AG04450 (cell line): ENCODE data around the gene GLT6D1. TPM values are rescaled to one million over a fixed set of nuclear protein-coding genes. Genes with fewer than 3 reads are reported as not detected.

Experiments used
- CTCF ChIA-PET: fragments of 300-600, 350-600 bp; formaldehyde crosslinking; extraction: SDS; loops from one replicate; lab custom pipeline; 2022; ENCODE audit warnings: antibody characterized with exemption, inconsistent platforms; lab: Charles Lee
- POLR2A ChIA-PET: fragments of 350-600 bp; formaldehyde crosslinking; extraction: SDS; loops from one replicate; lab custom pipeline; 2021; ENCODE audit warnings: antibody characterized with exemption, inconsistent platforms; lab: Yijun Ruan, JAX
- DNase-seq: peaks from one replicate; pipeline ENCODE4 v3.0.0-alpha.2; 2011; ENCODE audit warnings: low read depth, low spot score
- H3K27ac ChIP-seq: one replicate; pipeline ENCODE4 v1.5.1; 2012; ENCODE audit warnings: low read depth, low read length, control low read depth
- H3K27me3 ChIP-seq: one replicate; pipeline ENCODE4 v1.6.0; 2012; ENCODE audit warnings: low read length; ENCODE audit not compliant: control insufficient read depth, insufficient read depth
- H3K4me3 ChIP-seq: 2 replicates; pipeline ENCODE4 v1.5.1; 2011; ENCODE audit warnings: mild to moderate bottlenecking, low read depth, low read length, control low read depth
- H3K9me3 ChIP-seq: 2 replicates; pipeline ENCODE4 v1.5.1; 2012; ENCODE audit warnings: low read length; ENCODE audit not compliant: control insufficient read depth, insufficient read depth
- CTCF ChIP-seq: IDR thresholded peaks from 2 replicates; pipeline ENCODE4 v1.5.1; 2011; ENCODE audit warnings: low read depth, low read length, control low read depth, inconsistent platforms
- polyA plus RNA-seq: library from polyadenylated mRNA; depleted of rRNA; stranded (reverse); fragments of >200 nt; gene quantifications from 2 replicates; pipeline ENCODE4 v1.2.3, GENCODE V29; 2011

The GLT6D1 gene
- polyA plus RNA-seq, 1 experiment, result not detected

- DNase-seq, result no peak
- H3K27ac ChIP-seq, result no peak overlapping the region
- CTCF ChIA-PET, result no interaction called here
Observed at GRCh38 chr9:135600296-135600817, 39.0 kb downstream of the GLT6D1 start.

DNA sequence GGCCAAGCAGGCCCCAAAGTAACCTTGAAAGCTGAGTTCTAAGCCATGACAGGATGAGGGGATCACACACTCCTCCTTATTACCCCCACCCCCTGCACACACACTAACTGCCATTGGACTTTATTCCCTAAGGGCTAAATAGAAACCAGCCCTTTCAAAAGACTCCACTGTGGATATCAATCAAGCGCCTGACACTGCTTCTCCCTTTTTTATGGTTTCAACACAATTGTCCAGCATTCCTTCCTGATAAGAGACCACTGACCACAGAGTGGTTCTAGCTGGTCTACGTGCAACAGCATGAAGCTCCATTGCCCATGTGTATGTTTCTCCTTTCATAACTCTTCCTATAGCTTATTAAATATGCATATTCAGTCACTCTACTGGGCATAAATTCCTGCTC lies 43.1 kb downstream of the GLT6D1 start:
- CTCF ChIA-PET, result no interaction called here
- Histone ChIP-seq H3K27me3 (peaks cover 5% of the 10 kb centered on the region), H3K4me3 (no peak overlapping the region), H3K27ac (no peak overlapping the region), H3K9me3 (no peaks in the 10 kb centered on the region; the same call in 1 of the 2 replicates)
- POLR2A ChIA-PET, result no interaction called here
- no peak for TF ChIP-seq CTCF
- DNase-seq, result no peak

More at GRCh38 chr9:135600296-135600817, 39.0 kb downstream of the GLT6D1 start:
- TF ChIP-seq CTCF, result no peak
- POLR2A ChIA-PET, result no interaction called here
- no peaks in the 10 kb centered on the region for H3K9me3 ChIP-seq
- peaks cover 4% of the 10 kb centered on the region for H3K27me3 ChIP-seq
- H3K4me3 ChIP-seq, result no peak overlapping the region

DNA sequence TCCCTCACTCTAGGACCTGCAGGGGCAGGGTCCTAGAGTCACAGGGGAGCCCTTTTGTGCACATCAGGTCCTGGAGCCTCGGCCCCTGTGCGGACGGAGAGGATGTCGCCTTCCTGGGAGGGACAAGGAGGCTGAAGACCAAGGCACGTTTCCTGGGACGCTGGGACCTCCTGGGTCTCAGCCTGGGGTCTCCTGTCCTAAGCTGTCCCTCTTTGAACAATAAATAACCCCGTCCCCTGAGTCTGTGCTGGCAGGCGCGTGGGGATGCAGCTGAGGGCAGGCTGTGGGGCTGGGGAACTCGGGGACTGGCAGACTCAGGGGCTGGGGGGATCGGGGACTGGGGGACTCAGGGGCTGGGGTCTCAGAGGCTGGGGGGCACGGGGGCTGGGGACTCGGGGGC lies 46.7 kb downstream of the GLT6D1 start:
- ChIA-PET CTCF (interaction anchor here (2.1 kb wide), 1 partner anchor 10 kb away, joined by 6 read pairs; no protein-coding TSS in a partner anchor), POLR2A (no interaction called here)

GRCh38 chr9:135592331-135592590 lies 47.1 kb downstream of the GLT6D1 start:
- H3K9me3 ChIP-seq, result no peaks in the 10 kb centered on the region; the same call in 1 of the 2 replicates
- no peak overlapping the region for H3K27ac ChIP-seq
- no peak for TF ChIP-seq CTCF
- H3K4me3 ChIP-seq, result no peak overlapping the region
- peaks cover 5% of the 10 kb centered on the region for H3K27me3 ChIP-seq
- no peak for DNase-seq
- POLR2A ChIA-PET, result no interaction called here
- CTCF ChIA-PET, result no interaction called here

More for the DNA sequence above, 46.7 kb downstream of the GLT6D1 start:
- Histone ChIP-seq H3K27me3 (peaks cover 5% of the 10 kb centered on the region), H3K27ac (no peak overlapping the region), H3K4me3 (no peak overlapping the region), H3K9me3 (no peaks in the 10 kb centered on the region; the same call in 1 of the 2 replicates)
- no peak for TF ChIP-seq CTCF
- DNase-seq, result no peak

- CTCF ChIA-PET, result no interaction called here
Observed at GRCh38 chr9:135591506-135592330, 47.6 kb downstream of the GLT6D1 start.

More at GRCh38 chr9:135591506-135592330, 47.6 kb downstream of the GLT6D1 start:
- Histone ChIP-seq H3K9me3 (peaks cover under 1% of the 10 kb centered on the region; the same call in 1 of the 2 replicates), H3K4me3 (no peak overlapping the region), H3K27ac (no peak overlapping the region), H3K27me3 (peaks cover 3% of the 10 kb centered on the region)
- POLR2A ChIA-PET, result no interaction called here
- no peak for DNase-seq
- TF ChIP-seq CTCF, result no peak
